NCI-H187 treated with DMSO at 0.1 percent for 48 hours (cell line): ENCODE data around the gene GALNT15.

ENCODE experiments used
- DNase-seq: peaks from one replicate; lab custom pipeline; 2025; lab: John Stamatoyannopoulos, UW

The GALNT15 gene

DNA sequence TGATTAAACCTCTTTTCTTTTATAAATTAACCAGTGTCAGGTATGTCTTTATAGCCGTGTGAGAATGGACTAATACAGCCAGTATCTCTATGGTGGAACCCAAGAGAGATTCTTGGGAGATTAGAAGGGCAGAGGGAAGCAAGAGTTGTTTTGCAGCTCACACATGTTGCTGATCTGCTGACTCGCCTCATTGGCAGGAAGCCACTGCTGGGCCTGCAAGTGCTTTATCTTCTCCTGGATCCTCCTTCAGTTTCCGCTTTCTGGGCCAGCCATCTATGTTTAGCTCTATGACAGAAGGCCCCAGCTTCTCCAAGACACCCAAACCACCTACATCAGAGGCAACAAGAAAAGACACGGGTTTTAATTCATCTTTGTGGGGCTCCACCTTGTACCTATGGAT lies 23.4 kb upstream of the GALNT15 start:
- no peak for DNase-seq

DNA sequence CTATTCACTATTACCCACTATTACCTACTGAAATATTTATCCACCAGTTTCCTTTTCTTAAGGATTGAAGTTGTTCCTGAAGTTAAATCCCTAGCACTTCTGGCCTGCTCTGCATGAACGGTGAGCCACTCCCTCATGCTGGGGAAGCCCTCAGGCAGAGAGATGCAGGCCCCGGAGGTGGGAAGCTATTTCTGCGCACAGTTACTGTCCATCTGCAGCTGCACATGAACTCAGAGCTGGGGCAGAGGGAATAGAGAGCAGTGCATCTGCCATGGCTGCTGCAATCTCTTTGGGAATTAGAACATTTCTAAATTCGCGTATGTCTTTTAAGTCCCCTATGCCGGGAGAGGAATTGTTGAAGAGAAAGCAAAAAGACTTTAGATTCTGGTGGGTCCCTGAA lies 6.3 kb upstream of the GALNT15 start:
- DNase-seq: no peak

DNA sequence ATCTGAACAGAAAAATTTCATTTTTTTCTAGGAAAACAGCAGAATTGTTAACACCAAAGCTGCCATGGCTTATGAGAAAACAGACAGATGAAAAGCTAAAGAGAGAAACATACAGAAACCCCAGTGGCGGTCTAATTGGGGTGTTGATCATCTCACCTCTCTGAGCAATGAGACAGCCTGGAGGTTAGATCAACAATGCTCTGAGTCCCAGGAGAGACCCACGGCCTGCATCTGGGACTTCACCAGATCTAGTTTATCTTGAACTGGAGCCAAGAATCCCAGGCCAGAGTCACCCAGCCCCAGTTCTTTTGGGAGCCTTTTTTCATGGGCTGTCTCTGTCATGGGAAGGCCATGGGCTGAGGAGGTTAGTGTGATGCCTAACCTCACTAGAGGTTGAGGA lies 3.5 kb upstream of the GALNT15 start:
- DNase-seq: no peak

DNA sequence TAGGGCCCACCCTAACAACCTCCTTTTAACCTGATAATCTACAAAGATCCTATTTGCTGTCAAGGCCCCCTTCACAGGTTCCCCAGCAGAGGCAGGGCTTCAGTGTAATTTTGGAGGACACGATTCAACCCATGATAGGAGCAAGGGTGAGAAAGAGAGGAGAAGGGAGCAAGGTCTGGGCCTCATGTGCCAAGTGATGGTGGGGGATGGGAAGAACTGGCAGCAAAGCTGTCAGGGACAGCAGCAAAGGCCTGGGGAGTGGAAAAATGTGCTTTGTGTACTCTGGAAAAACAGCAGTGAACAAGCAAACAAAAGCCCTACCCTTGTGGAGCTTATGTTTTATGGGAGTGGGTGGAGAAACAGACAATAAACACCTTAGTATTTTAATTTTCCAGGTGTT lies 2.7 kb upstream of the GALNT15 start:
- DNase-seq: no peak

DNA sequence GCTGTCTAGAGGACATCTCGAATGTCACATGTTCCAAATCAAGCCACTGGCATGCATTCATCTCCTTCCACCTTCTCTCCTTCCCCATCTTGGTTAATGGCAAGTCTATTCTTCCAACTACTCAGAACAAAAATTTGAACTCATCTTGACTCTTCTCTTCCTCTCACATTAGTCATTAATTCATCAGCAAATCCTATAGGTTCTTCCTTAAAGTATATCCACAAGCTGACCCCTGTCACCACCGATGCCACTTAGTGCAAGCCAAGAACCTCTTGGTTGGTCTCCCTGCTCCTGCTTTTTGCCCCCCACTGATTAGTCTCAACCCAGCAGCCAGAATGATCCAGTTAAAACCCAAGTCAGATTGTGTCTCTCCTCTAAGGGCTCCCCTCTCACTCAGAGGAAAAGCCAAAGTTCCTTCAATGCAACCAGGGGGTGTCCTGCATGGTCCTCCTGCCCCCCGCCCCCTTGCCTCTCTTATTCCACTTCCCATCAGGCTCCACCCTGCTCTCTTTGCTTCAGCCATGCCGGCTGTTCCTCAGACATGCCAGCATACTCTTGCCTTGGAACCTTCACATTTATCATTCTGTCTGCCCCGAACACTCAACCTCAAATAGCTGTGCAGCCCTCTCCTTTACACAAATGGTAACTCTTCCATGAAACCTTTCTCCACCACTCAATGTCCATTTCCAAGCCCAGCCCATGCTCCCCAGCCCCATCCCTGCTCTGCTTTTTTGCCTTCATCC lies 1.0 kb upstream of the GALNT15 start:
- no peak for DNase-seq

DNA sequence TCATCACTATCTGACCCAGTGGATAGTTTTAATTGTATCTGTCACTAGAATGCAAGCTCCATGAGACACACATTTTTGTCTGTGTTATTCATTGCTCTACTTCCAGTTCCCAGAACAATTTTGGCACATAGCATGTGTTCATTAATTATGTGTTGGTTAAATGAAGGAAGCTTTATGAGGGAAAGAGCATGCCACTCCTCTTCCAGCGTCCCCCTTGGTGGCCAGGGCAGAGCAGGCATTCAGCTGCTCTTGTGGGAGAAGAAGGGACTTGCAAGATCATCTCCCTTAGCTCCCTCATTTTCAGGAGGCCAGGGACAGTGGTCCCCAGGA lies 489 bp upstream of the GALNT15 start:
- DNase-seq: no peak

DNA sequence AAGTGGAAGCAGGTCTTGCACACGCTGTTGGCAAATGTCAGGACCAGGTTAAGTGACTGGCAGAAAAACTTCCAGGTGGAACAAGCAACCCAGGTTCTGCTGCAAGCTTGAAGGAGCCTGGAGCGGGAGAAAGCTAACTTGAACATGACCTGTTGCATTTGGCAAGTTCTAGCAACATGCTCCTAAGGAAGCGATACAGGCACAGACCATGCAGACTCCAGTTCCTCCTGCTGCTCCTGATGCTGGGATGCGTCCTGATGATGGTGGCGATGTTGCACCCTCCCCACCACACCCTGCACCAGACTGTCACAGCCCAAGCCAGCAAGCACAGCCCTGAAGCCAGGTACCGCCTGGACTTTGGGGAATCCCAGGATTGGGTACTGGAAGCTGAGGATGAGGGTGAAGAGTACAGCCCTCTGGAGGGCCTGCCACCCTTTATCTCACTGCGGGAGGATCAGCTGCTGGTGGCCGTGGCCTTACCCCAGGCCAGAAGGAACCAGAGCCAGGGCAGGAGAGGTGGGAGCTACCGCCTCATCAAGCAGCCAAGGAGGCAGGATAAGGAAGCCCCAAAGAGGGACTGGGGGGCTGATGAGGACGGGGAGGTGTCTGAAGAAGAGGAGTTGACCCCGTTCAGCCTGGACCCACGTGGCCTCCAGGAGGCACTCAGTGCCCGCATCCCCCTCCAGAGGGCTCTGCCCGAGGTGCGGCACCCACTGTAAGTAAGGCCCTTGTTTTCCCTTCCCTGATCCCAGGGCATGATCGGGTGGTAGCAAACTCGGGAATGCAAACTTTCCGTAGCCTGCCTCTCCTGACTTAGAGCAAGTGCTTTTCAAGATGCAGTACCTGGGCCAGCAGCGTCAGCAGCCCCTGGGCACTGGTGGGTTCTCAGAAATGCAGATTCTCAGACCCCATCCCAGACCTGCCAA lies 759 bp downstream of the GALNT15 start:
- DNase-seq: no peak

DNA sequence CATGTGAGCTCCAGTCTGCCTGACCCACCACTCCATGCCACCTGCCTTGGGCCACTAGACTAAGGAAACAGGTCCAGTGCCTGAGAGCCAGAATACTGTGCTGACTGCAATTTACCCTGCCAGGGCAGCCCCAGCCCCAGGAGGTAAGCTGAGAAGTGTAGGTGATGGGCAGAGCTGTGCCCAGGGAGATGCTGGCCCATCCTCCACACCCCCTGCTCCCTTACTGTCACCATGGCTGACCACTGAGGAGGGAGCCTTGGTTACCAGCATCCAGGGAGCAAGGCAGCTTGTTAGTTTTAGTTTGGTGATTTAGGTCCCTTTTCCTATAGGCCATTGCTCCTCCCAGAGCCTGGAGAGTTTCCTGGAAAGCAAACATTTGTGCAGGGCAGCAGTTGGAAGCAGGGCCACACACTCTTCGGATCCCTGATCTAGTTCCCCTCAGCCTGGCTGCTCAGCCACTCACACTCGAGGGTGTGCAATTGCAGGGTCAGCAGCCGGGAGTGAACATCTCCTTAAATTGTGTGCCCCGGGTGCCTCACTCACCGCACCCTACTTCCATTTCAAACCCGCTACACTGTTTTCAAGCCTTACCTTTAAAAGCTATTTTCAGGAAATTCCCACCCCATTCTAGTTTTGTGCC lies 2.0 kb downstream of the GALNT15 start:
- no peak for DNase-seq

DNA sequence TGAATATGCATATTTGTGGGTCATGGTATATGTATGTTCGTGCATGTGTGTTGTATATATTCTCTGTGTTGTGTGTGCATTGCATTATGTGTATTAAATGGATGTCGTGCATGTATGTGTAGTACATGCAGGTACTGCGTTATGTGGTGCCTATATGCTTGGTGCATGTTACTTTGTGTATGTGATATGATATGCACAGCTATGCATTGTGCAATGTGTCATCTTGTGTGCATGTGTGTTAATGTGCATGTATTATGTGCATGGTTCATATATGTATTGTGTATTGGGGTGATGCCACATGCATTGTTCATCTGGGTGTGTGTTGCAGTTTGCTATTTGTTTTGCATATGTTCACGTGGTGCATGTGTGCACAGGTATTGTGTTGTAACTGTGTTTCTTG lies 2.9 kb downstream of the GALNT15 start:
- DNase-seq: no peak

DNA sequence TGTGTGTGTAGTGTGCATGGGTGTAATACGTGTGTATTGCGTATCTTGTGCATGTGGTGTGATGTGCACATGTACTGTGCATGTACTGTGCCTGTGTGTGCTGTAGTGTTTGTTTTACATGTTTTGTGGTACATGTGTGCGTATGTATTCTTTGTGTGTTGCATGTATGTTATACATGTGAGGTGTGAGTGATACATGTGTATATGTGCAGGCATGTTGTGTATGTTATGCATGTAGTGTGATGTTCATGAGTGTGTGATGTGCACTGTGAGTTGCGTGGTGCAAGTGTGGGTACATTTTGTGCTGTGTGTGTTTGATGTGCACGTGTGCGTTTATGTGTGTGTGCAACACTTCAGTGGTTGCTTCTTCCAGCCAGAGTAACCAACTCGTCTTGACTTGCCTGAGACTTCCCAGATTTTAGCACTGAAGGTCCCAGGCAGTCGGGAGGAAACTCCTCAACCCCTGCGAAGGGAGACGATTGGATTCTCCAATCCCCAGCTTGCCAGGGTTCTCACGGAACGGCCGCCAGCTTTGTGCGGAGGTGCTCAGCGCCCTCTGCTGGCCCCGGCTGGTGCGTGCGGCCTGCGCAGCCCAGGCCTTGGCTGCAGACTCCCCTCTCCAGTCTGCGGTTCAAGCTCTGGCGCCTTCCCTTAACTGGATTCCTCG lies 3.6 kb downstream of the GALNT15 start:
- DNase-seq: no peak

DNA sequence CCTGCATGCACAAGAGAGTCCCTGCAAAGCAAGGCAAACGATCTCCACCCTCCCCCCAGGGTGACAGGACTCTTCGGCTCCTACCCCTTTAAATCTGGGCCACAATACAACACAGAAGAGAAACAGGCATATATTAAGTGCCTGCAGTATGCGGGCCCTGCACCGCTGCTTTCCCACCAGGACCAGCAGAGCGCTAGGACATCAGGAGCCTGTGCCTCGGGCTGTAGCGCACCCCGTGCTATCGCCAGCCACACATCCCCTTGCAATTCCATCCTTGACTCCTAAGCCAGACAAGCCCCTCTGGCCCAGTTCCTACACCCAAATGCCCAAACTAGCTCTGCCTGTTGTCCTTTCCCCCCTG lies 4.1 kb downstream of the GALNT15 start:
- DNase-seq: no peak

DNA sequence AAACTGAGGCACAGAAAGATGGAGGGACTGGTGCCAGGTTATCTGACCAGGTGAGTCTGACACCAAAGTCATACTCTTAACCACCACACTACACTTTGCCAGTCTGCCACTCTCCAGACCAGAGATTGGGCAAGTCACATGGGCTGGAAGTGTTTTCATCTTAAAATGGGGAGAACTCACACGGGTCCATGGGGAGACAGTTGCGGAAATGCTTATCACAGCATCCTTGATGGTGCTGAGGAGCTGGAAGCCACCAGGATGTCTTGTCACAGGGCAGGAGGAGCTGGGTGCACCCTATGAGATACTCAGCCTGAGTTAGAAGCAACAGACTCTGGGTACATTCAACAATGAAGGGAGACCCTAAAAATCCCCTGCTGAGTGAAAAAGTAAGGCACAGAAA lies 4.8 kb downstream of the GALNT15 start:
- DNase-seq: no peak

DNA sequence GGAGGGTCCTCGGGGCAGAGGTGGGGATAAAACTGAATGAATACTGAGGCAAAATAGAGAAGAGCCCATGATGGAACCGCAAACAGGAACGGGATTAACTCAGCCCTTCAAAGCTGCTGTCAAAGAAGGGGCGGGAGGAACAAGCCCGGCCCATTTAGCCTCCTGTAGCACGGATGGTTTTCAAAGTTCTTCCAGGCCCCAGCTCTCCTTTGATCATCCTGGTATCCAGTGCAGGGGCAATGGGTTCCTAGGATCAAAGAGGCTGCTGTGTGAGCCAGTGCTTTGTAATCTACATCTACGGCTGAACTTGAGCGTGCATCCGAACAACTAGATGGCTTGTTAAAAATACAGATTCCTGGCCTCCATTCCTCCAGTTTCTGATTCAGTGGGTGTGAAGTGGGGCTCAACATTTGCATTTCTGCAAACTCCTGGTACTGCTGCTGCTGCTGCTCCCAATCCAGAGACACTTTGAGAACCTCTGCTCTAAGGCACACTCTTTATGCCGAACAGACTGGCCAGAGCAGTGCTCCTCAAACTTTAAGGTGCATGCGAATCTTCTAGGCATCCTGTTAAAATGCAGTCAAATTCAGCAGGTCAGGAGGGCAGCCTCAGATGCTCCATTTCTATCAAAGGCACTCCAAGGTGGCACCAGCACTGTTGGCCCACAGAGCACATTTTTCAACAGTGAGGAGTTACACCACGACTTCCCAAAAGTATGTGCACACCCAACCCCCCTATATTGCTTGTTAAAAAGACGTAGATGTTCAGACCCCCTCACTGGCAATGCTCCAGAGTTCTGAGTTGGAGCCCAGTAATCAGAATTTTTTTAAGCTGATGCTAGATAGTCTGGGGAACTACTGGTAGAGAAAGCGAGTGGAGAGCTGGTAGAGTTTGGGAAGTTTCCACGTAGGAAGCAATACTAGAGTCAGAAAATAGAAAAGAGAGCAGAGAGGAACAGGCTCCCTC lies 5.6 kb downstream of the GALNT15 start:
- DNase-seq: no peak

DNA sequence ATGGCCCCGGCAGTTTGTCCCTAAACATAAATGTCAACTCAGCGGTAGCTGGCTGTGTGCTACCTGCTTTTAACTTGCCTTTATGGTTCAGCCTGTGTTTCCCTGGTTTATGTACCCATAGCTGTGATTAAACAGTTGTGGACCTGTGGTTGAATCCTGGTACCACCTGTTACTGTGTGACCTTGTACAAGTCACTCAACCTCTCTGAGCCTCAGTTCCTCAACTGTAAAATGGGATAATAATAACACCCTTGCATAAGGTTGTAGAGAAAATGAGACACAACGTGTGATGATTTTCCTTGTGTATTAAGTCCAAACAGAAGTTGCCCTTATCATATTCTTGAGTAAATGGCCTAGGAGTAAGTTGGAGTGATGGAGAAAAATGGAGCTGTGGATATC lies 6.3 kb downstream of the GALNT15 start:
- DNase-seq: no peak

DNA sequence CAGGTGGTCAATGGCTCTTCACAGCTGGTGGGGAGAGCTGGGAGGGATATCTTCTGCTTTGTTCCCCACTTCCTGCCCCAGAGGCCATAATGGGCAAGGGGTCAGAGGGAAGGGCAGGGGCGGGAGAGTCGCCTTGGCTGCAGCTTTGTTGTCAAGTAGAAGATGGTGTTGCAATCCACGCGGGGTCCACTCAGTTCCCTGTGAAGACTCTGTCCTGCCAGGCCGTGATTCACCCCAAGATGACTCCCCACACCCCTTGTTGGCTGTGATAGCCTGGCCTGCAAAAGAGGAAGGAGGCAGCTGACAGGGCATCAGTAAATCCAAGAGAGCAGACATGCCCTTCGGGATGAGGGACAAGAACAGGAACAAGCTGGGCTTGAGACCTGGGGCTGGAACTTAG lies 6.9 kb downstream of the GALNT15 start:
- no peak for DNase-seq

DNA sequence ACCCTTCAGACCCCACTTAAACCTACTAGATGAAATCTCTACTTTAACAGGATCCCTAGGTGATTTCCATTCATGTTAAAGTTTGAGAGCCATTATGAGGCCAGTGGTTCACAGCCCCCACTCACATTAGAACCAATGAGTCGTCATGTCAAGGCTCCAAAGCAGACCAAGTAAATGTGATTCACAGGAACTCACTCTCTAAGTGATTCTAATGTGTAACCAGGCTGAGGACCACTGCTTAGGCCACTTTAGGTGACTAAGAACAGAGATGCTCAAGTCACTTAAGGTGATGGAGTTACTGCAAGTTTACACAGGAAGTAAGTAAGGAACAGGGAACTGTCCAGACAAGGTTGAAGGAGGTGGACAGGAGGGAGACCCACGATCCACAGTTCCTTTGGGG lies 7.7 kb downstream of the GALNT15 start:
- no peak for DNase-seq

DNA sequence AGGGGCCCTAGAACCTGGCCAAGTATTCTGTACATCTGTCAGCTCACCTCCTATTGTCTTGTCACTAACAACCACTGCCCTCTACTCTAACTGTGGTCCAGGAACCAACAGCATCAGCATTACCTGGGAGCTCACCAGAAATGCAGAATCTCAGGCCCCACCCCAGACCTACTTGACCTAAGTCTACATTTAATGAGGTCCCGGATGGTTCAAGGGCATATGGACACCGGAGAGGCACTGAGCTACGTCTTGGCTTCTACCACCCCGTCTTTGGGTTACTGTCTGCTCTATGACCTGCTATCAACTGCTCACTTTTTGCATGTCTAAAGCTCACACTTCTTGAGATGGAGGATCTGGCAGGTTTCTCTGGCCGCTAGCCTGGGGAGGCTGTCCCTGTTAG lies 8.1 kb downstream of the GALNT15 start:
- no peak for DNase-seq

DNA sequence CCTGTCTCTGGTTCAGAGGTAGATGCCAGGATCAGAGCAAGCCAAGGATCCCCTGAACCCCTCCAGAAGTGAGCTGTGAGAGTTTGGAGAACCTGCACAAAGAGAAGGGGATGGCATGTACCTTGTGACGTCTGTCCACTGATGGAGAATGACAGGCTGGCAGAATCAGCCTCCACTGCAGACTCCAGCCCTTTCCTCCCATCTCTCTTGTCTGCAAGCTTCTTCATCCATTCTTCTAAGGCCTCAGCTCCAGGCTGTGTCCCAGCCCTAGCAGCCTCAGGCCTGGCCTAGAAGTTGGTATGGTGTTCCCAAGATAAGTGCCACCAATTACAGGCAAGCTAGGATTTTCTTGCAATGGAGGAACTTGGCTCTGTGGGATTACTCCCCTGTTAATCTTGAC lies 8.6 kb downstream of the GALNT15 start:
- no peak for DNase-seq

DNA sequence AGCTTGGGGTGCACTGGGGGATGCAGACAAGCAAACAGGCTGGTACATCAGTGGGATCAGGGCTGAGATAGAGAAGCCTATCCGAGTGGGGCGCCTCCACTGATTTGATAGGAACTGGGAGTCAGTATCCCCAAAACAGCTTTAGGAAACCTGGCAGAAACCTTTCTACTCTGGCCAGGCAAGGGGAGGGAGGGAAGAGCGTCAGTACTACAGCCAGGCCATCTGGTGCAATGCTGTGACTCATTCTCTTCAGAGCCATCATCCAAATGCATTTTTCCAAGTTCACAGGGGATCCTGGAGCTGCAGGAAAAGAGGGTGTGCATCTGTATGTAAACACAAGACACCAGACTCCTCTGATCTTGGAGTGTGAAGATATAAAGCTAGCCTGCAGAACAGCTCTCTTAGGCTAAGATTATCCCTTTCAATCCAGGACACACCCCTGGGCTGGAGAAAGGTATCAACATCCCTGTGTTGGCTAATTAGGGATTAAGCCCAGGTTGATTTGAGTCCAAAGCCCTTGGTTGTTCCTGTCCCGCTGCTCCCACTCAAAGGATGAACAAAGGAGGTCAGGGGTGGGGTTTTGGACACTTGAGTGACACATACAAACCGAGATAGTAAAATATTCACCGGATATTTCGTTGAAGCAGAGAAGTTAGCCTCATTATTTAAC lies 9.3 kb downstream of the GALNT15 start:
- no peak for DNase-seq

DNA sequence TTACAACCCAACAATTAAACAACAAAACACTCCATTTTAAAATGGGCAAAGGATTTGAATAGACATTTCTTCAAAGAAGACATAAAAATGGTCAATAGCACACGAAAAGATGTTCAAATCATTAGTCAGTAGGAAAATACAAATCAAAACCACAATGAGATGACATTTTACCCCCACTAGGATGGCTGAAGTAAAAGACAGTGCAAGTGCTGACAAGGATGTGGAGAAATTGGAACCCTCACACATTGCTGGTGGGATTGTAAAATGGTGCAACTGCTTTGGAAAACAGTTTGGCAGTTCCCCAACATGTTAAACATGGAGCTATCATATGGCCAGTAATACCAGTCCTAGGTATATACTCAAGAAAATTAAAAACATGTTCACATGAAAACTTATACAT lies 11.6 kb downstream of the GALNT15 start:
- DNase-seq: no peak

DNA sequence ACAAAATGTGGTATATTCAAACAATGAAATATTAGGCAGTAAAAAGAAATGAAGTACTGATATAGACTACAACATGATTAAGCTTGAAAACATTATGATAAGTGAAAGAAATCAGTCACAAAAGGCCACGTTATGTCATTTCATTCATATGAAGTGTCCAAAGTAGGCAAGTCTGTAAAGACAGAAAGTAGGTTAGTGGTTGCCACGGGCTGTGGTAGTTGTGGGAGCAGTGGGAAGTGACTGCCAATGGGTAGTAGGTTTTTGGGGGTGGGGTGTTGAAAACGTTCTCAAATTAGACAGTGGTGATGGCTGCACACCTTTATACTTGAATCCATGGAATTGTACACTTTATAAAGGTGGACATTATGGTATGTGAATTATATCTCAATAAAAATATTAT lies 12.1 kb downstream of the GALNT15 start:
- DNase-seq: no peak
